Measurements from ENCODE around the gene MYO16. TPM values are rescaled to one million over a fixed set of nuclear protein-coding genes. Genes with fewer than 3 reads are reported as not detected.
A peak's percentile ranks its signal among the peaks of the same experiment; 100 is the strongest.

Gene MYO16
- polyA plus RNA-seq, 2 of the 4 experiments (the other 2 are of a cell fraction): 0.03 to 0.06 TPM

GRCh38 chr13:109114991-109115390 lies 485.6 kb downstream of the MYO16 start:
- ATAC-seq: no peak
- H3K4me2 ChIP-seq: no peak overlapping the region
- no peak for FAIRE-seq
- ChIA-PET CTCF (no interaction called here), POLR2A (no interaction called here)
- H3K27ac ChIP-seq: no peak overlapping the region
- H3K4me3 ChIP-seq: no peak overlapping the region
- DNase-seq (ENCODE audit: low read depth in 1 of 2, low spot score in 1 of 2): no peak
- WGBS (ENCODE audit: missing lambda C conversion rate): 77% methylated on average over 2 of the region's 2 CpGs
- H3K9me3 ChIP-seq: no peaks in the 10 kb centered on the region
- H3K4me1 ChIP-seq: no peaks in the 10 kb centered on the region
- TF ChIP-seq RFX5 (IDR thresholded peaks at IDR 0.05) (no peak), RCOR1 (IDR thresholded peaks at IDR 0.05; ENCODE audit: low read depth, low read length) (no peak)

GRCh38 chr13:109118521-109118920 lies 489.1 kb downstream of the MYO16 start:
- Histone ChIP-seq H3K4me2 (no peak overlapping the region), H3K27ac (no peak overlapping the region), H3K9me3 (no peaks in the 10 kb centered on the region), H3K4me3 (no peak overlapping the region), H3K4me1 (no peaks in the 10 kb centered on the region)
- no peak for FAIRE-seq
- TF ChIP-seq JUNB (IDR thresholded peaks at IDR 0.05) (no peak), HOXB5 (CRISPR knock-in tag; IDR thresholded peaks at IDR 0.05) (no peak), JUN (IDR thresholded peaks at IDR 0.05) (no peak), BHLHE40 (IDR thresholded peaks at IDR 0.05; ENCODE audit: low read depth, low read length) (no peak), HDAC2 (IDR thresholded peaks at IDR 0.05) (no peak), RFX5 (IDR thresholded peaks at IDR 0.05) (no peak)
- no peak for DNase-seq (ENCODE audit: low read depth in 1 of 2, low spot score in 1 of 2)
- WGBS (ENCODE audit: missing lambda C conversion rate): 24% methylated on average over 1 of the region's 1 CpG
- ChIA-PET CTCF (no interaction called here), POLR2A (no interaction called here)
- no peak for ATAC-seq

GRCh38 chr13:109119896-109120295 lies 490.5 kb downstream of the MYO16 start:
- Histone ChIP-seq H3K4me3 (no peak overlapping the region), H3K4me2 (no peak overlapping the region), H3K9me3 (no peaks in the 10 kb centered on the region), H3K4me1 (no peaks in the 10 kb centered on the region), H3K27ac (no peak overlapping the region)
- ChIA-PET CTCF (no interaction called here), POLR2A (no interaction called here)
- FAIRE-seq (no peak), DNase-seq (ENCODE audit: low read depth in 1 of 2, low spot score in 1 of 2) (peak in 1 of 2 experiments; percentile 10), ATAC-seq (no peak)
- WGBS (ENCODE audit: missing lambda C conversion rate): 3% methylated on average over 1 of the region's 1 CpG
- no peak for TF ChIP-seq FOSB (CRISPR knock-in tag; IDR thresholded peaks at IDR 0.05)
- no peak for TF ChIP-seq HOXB13 (CRISPR knock-in tag; IDR thresholded peaks at IDR 0.05; ENCODE audit: low read depth)
- TF ChIP-seq ATOH8 (CRISPR knock-in tag; IDR thresholded peaks at IDR 0.05; ENCODE audit: low read depth): no peak
- no peak for TF ChIP-seq ZFP36 (IDR thresholded peaks at IDR 0.05; ENCODE audit: borderline replicate concordance, partially characterized antibody)
- TF ChIP-seq CHD2 (IDR thresholded peaks at IDR 0.05; ENCODE audit: low read length, partially characterized antibody): no peak
- TF ChIP-seq RFX5 (IDR thresholded peaks at IDR 0.05): no peak
- TF ChIP-seq EHMT2 (IDR thresholded peaks at IDR 0.05; ENCODE audit: low read depth): no peak
- TF ChIP-seq CBX8 (IDR thresholded peaks at IDR 0.05): no peak
- TF ChIP-seq HEYL (CRISPR knock-in tag; IDR thresholded peaks at IDR 0.05): no peak
- no peak for TF ChIP-seq MYC (IDR thresholded peaks at IDR 0.05; ENCODE audit: borderline replicate concordance, low read length)
- TF ChIP-seq MAFK (IDR thresholded peaks at IDR 0.05; ENCODE audit: partially characterized antibody): no peak
- no peak for TF ChIP-seq CHD4 (IDR thresholded peaks at IDR 0.05; ENCODE audit: borderline replicate concordance)

- no peak for ATAC-seq
Measured at GRCh38 chr13:109121826-109122225, 492.4 kb downstream of the MYO16 start.

More at GRCh38 chr13:109121826-109122225, 492.4 kb downstream of the MYO16 start:
- no peak for DNase-seq (ENCODE audit: low read depth in 1 of 2, low spot score in 1 of 2)
- TF ChIP-seq CHD2 (IDR thresholded peaks at IDR 0.05; ENCODE audit: low read length, partially characterized antibody) (no peak), CEBPB (IDR thresholded peaks at IDR 0.05) (no peak), EP300 (IDR thresholded peaks at IDR 0.05) (no peak), MAZ (IDR thresholded peaks at IDR 0.05; ENCODE audit: borderline replicate concordance, low read depth, low read length) (no peak), POLR2A (IDR thresholded peaks at IDR 0.05; ENCODE audit: low read length) (no peak), RCOR1 (IDR thresholded peaks at IDR 0.05; ENCODE audit: low read depth, low read length) (no peak), RFX5 (IDR thresholded peaks at IDR 0.05) (no peak), HEYL (CRISPR knock-in tag; IDR thresholded peaks at IDR 0.05) (no peak), CBX2 (IDR thresholded peaks at IDR 0.05; ENCODE audit: borderline replicate concordance, low read depth) (no peak)
- no peak for FAIRE-seq
- POLR2A ChIA-PET: no interaction called here
- CTCF ChIA-PET: no interaction called here
- no peaks in the 10 kb centered on the region for H3K9me3 ChIP-seq
- H3K27ac ChIP-seq: no peak overlapping the region
- no peaks in the 10 kb centered on the region for H3K4me1 ChIP-seq
- no peak overlapping the region for H3K4me3 ChIP-seq
- 90% methylated on average over 4 of the region's 5 CpGs for WGBS (ENCODE audit: missing lambda C conversion rate)
- no peak overlapping the region for H3K4me2 ChIP-seq
